HG02763 (cell line): ENCODE data around the gene PTPN5.

Experiments used
- ATAC-seq: cut with Tn5 transposase; IDR thresholded peaks from one replicate; pipeline ENCODE4 v1.9.1; 2021; ENCODE audit warnings: mild to moderate bottlenecking, moderate library complexity; ENCODE audit not compliant: unreplicated experiment

The PTPN5 gene

GRCh38 chr11:18773681-18774080, 17.9 kb downstream of the PTPN5 start:
- no peak for ATAC-seq

GRCh38 chr11:18773104-18773503, 18.5 kb downstream of the PTPN5 start:
- no peak for ATAC-seq

DNA sequence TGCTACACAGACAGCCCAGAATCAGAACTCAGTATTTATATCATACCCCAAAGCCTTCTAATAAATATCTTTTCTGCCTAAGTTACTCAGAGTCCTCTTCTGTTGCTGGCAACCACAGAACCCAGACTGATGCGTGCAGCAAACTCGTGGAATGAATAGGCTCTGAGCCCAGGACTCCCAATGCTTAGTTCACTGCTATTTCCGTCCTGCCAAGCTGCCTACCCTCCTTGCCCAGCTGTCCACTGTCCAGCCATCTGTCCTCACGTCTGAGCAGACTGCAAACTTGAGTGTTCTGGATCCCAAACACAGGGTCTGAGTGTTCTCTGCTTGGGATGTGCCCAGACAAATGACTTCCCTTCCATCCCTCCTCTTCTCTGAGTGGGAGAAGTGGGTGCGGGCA, 19.4 kb downstream of the PTPN5 start:
- no peak for ATAC-seq

- no peak for ATAC-seq
Observed at GRCh38 chr11:18771266-18772035, 20.1 kb downstream of the PTPN5 start.

DNA sequence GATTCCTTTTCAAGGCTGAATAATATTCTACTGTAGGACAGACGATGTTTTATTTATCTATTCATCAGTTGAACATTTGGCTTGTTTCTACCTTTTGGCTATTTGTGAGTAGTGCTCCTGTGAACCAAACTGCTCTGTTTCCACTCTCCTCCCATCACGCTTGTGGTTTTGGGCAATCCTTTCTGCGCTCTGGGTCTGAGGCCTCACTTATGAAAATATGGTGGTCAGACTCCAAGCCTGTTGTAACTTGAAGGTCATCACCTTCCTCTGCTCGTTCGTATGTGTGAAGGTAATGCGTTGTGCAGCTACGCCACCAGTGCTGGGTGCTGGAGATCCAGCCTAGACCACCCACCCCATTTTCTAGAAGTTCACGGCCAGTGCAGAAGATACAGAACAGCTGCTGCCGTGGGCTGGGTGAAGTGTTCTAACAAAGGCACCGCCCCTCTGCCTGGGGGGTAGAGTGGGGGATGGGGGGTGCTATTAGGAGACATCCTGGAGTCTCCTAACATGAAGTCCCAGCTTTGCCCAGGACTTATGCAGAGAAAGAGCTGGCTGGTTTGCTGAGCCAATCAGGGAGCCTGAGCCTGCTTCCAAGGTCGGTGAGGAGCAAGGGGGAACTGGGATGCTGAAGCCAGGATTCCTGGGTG, 21.0 kb downstream of the PTPN5 start:
- ATAC-seq, result peak; percentile 27

- peak; percentile 59 for ATAC-seq
Observed at GRCh38 chr11:18769802-18770456, 21.7 kb downstream of the PTPN5 start.

- no peak for ATAC-seq
Observed at GRCh38 chr11:18768978-18769377, 22.6 kb downstream of the PTPN5 start.

GRCh38 chr11:18768472-18768901, 23.1 kb downstream of the PTPN5 start:
- peak; percentile 75 for ATAC-seq

DNA sequence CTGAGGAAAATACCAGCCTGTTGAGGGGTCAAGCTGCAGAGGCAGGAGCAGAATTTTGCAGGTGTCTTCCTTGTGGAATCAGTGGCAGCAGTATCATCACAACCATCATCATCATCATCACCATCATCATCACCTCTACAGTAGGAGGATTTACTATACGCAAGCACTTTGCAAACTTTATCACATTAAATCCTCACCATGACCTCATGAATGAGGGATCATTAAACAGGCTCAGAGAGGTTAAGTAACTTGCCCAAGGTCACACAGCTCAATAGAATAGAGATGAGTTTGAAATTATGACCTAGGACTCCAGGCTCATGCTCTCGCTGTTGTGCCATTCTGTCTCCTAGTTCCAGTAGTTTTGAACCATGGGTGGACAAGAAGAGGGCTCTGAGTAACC, 25.6 kb downstream of the PTPN5 start:
- no peak for ATAC-seq

GRCh38 chr11:18765554-18765953, 26.0 kb downstream of the PTPN5 start:
- no peak for ATAC-seq

GRCh38 chr11:18761741-18762140, 29.9 kb downstream of the PTPN5 start:
- ATAC-seq, result no peak

DNA sequence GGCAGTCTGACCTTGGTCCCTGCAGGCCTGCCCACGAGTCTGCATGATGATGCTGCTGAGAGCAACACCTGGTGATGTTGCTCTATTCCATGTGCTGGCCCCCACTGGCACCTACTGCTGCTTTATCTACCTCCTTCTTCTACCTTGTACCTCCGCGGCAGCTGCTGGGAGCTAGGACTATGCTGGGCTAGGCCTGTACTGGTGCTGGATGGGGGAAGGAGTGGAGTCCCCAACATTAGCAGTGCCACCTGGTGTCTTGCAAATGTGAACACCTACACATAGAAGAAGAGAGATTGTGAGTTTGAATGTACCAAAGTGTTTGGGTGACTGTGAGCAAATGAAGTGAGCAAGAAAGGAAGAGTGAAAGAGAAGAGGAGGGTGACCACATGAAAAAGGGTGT, 30.5 kb downstream of the PTPN5 start:
- no peak for ATAC-seq

GRCh38 chr11:18757811-18758210, 33.8 kb downstream of the PTPN5 start:
- ATAC-seq, result no peak

- ATAC-seq, result no peak
Observed at GRCh38 chr11:18756889-18757288, 34.7 kb downstream of the PTPN5 start.

GRCh38 chr11:18754308-18754707, 37.3 kb downstream of the PTPN5 start:
- no peak for ATAC-seq

GRCh38 chr11:18752502-18752901, 39.1 kb downstream of the PTPN5 start:
- ATAC-seq, result no peak

GRCh38 chr11:18750944-18751343, 40.7 kb downstream of the PTPN5 start:
- no peak for ATAC-seq

DNA sequence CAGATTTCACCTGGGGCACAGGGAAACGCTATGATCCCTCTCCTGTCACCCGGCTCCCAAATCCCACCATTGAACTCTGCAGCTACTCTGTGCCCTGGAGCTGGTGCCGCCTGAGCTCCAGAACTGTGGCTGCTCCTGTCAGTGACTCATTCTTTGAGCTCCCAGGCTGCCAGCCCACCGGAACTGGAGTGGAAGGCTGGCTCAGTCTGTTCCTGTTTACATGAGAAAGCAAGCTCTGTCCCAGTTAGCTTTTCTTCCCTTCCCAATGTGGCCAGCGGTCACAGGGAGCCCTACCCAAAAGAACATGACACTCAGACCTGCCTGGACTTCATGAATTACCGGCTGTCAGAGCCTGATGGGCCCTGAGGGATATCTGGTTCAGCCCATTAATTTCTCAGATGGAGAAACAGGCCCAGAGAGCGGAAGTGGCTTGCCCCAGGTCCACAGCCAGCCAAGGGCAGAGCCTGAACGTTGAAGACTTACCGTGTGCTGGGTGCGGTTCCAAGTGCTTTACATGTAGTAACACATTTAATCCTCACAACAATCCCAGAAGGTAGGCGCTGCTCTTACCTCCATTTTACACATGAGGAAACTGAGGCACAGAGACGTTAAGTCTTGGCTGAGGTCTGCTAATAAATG, 41.8 kb downstream of the PTPN5 start:
- no peak for ATAC-seq

GRCh38 chr11:18748766-18749365, 42.7 kb downstream of the PTPN5 start:
- no peak for ATAC-seq

DNA sequence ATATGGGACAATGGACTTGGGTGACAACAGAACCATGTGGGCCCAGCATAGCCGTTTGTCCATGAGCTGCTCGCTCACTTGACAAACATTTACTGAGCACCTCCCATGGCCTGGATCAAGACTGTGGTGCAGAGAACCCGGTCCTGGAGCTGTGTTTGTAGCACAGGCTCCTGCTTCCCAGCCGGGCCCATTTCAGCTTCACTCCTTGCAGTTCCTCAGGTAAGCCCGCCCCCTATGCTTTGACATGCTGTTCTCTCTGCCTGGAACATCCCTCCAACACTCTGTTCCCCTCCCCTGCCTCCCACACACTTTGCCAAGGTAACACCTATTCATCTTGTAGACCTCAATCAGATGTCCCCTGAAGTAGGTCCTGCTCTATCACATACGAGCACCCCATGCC, 46.3 kb downstream of the PTPN5 start:
- no peak for ATAC-seq

GRCh38 chr11:18743900-18744514, 47.6 kb downstream of the PTPN5 start:
- no peak for ATAC-seq
